GM12878 (cell line): ENCODE measurements around the gene UBXN11. TPM values are rescaled to one million over a fixed set of nuclear protein-coding genes. Genes with fewer than 3 reads are reported as not detected.
A peak's percentile ranks its signal among the peaks of the same experiment; 100 is the strongest.

ENCODE experiments used
- CEBPB ChIP-seq, 2 experiments: fragments of 150-350 bp in 1 of 2; IDR thresholded peaks; 2 replicates each; pipeline ENCODE4 v1.6.1; 2012 to 2014; ENCODE audit warnings: low read depth in 2 of 2, low read length in 2 of 2, borderline replicate concordance in 1 of 2, inconsistent platforms in 1 of 2
- CHD1 ChIP-seq: IDR thresholded peaks from 2 replicates; pipeline ENCODE4 v1.6.1; 2012; ENCODE audit warnings: low read depth, low read length, improper control_type of control experiment
- DPF2 ChIP-seq: fragments of 450-650 bp; IDR thresholded peaks from 2 replicates; pipeline ENCODE4 v1.6.1; 2017; ENCODE audit warnings: mild to moderate bottlenecking
- EED ChIP-seq: sonication (generic); IDR thresholded peaks from 2 replicates; pipeline ENCODE4 v1.6.1; 2016; ENCODE audit warnings: antibody characterized with exemption, low read depth
- MTA3 ChIP-seq: IDR thresholded peaks from 2 replicates; pipeline ENCODE4 v1.6.1; 2012; ENCODE audit warnings: low read length, inconsistent platforms, borderline replicate concordance
- MXI1 ChIP-seq: fragments of 150-350 bp; IDR thresholded peaks from 2 replicates; pipeline ENCODE4 v1.6.1; 2011; ENCODE audit warnings: low read depth, mild to moderate bottlenecking, inconsistent platforms, low read length, improper control_type of control experiment
- NR2F1 ChIP-seq: fragments of 450-650 bp; conservative IDR thresholded peaks from 2 replicates; pipeline ENCODE4 v1.6.1; 2017; ENCODE audit warnings: mild to moderate bottlenecking
- POLR2AphosphoS5 ChIP-seq: IDR thresholded peaks from 2 replicates; pipeline ENCODE4 v1.6.1; 2011; ENCODE audit warnings: mild to moderate bottlenecking, low read length, inconsistent platforms
- SPI1 ChIP-seq: IDR thresholded peaks from 2 replicates; pipeline ENCODE4 v1.6.1; 2011; ENCODE audit warnings: low read depth, mild to moderate bottlenecking, low read length, moderate library complexity, borderline replicate concordance; ENCODE audit not compliant: insufficient read depth
- SUPT20H ChIP-seq: IDR thresholded peaks from 2 replicates; pipeline ENCODE4 v1.6.1; 2011; ENCODE audit warnings: low read depth, mild to moderate bottlenecking, low read length, moderate library complexity, borderline replicate concordance; ENCODE audit not compliant: control insufficient read depth
- polyA plus RNA-seq, 11 experiments: library from polyadenylated mRNA; depleted of rRNA in 4 of 11; unstranded in 6 of 11; stranded (reverse) in 5 of 11; fragments of >200 nt; fragmentation: Nextera tagmentation in 4 of 11; fragmentation: Illumina TruSeq in 1 of 11; extraction: Ambion mirVana in 4 of 11; extraction: Trizol in 1 of 11; gene quantifications; 1 replicate in 1 of 11; 2 replicates in 10 of 11; pipeline versions ENCODE4 v1.2.1 to v1.2.3, GENCODE V29; 2011 to 2016; ENCODE audit warnings: inconsistent platforms in 2 of 11, missing spikeins in 2 of 11, low read depth in 1 of 11
- total RNA-seq, 4 experiments: library from RNA; depleted of rRNA in 3 of 4; stranded (reverse); fragments of >200 nt in 3 of 4; fragmentation: Illumina TruSeq in 1 of 4; extraction: Trizol in 1 of 4; gene quantifications; 2 replicates each; pipeline versions ENCODE4 v1.2.1 to v1.2.3, GENCODE V29; 2013 to 2021
- TF ChIP-seq, protein P1 (sequence below): IDR thresholded peaks from 2 replicates; pipeline ENCODE4 v1.6.1; 2011; ENCODE audit warnings: low read depth, low read length, improper control_type of control experiment, borderline replicate concordance
- TF ChIP-seq, protein P2 (sequence below): fragments of 150-350 bp; IDR thresholded peaks from 2 replicates; pipeline ENCODE4 v1.6.1; 2014; ENCODE audit warnings: mild to moderate bottlenecking, low read depth, low read length
- TF ChIP-seq, protein P3 (sequence below): IDR thresholded peaks from 2 replicates; pipeline ENCODE4 v1.6.1; 2012; ENCODE audit warnings: low read depth, low read length, improper control_type of control experiment

The UBXN11 gene
- total and polyA plus RNA-seq, 10 of the 15 experiments (the other 5 are each of a cell fraction or from before 2014, with no cell fraction given) = 0.32 to 34.4 (median 9.6) TPM

DNA sequence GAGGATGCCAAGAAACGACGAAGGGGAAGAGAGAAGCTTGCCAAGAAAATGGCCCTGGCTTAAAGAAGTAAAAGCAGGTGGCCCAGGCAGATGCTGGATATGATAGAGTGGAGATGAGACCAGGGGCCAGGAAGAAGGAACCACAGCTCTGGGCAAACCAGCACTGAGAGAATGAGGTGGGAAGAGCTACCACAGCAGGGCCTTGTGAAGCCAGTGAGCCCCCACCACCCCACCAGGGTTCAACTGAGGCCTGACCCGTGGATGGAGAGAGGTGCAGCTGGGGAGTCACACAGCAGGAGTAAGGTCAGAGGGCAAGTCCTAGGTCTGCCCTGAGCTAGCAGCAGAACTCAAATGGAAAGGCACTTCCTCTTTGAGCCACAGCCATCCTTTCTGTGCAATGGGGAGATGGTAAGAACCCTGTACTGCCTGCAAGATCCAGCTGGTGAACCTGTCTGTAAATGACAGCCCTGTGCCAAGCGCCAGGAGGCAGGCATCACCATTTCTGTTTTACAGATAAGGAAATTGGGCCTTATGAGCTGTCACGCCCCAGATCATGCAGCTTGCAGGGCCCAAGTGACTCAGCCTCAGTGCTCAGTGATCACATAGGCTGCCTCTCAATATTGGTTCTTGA lies 18.0 kb downstream of the UBXN11 start (continued):
- TF ChIP-seq, protein P1, sequence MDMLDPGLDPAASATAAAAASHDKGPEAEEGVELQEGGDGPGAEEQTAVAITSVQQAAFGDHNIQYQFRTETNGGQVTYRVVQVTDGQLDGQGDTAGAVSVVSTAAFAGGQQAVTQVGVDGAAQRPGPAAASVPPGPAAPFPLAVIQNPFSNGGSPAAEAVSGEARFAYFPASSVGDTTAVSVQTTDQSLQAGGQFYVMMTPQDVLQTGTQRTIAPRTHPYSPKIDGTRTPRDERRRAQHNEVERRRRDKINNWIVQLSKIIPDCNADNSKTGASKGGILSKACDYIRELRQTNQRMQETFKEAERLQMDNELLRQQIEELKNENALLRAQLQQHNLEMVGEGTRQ = no peak
- TF ChIP-seq MTA3 = no peak
- no peak for TF ChIP-seq CHD1
- TF ChIP-seq SPI1 = peak; percentile 90
- TF ChIP-seq POLR2AphosphoS5 = no peak
- TF ChIP-seq, protein P2, sequence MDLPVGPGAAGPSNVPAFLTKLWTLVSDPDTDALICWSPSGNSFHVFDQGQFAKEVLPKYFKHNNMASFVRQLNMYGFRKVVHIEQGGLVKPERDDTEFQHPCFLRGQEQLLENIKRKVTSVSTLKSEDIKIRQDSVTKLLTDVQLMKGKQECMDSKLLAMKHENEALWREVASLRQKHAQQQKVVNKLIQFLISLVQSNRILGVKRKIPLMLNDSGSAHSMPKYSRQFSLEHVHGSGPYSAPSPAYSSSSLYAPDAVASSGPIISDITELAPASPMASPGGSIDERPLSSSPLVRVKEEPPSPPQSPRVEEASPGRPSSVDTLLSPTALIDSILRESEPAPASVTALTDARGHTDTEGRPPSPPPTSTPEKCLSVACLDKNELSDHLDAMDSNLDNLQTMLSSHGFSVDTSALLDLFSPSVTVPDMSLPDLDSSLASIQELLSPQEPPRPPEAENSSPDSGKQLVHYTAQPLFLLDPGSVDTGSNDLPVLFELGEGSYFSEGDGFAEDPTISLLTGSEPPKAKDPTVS = no peak
- TF ChIP-seq DPF2 = 0 out of 2 replicates have a peak, but pooled peaks have one; percentile 13
- no peak for TF ChIP-seq CEBPB (IDR thresholded peaks at IDR 0.05; ENCODE audit: borderline replicate concordance in 1 of 2, low read depth in 2 of 2, low read length in 2 of 2)
- peak; percentile 71 for TF ChIP-seq NR2F1
- TF ChIP-seq, protein P3, sequence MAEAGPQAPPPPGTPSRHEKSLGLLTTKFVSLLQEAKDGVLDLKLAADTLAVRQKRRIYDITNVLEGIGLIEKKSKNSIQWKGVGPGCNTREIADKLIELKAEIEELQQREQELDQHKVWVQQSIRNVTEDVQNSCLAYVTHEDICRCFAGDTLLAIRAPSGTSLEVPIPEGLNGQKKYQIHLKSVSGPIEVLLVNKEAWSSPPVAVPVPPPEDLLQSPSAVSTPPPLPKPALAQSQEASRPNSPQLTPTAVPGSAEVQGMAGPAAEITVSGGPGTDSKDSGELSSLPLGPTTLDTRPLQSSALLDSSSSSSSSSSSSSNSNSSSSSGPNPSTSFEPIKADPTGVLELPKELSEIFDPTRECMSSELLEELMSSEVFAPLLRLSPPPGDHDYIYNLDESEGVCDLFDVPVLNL = no peak
- no peak for TF ChIP-seq MXI1
- no peak for TF ChIP-seq SUPT20H
- TF ChIP-seq EED = 0 out of 2 replicates have a peak, but pooled peaks have one; percentile 1
